A673 (cell line): ENCODE data around the gene PCDHA2. TPM values are rescaled to one million over a fixed set of nuclear protein-coding genes. Genes with fewer than 3 reads are reported as not detected.
"Not testable (repeated sequence)": the region's sequence is repeated elsewhere in the genome, so short reads cannot be mapped to it uniquely, and the experiment has no call there.

ENCODE experiments used
- BruUV-seq: library from RNA; stranded (reverse); fragments of 400-500 nt; replicated peaks from 2 replicates; lab custom pipeline; 2021; lab: Mats Ljungman, UMichigan
- CTCF ChIA-PET: fragments of 300-600 bp; sonication (Branson Sonifier 250); formaldehyde crosslinking; loops from one replicate; lab custom pipeline; 2022; ENCODE audit warnings: antibody characterized with exemption; lab: Charles Lee
- POLR2A ChIA-PET: fragments of 300-600 bp; sonication (Branson Sonifier 250); formaldehyde crosslinking; loops from one replicate; lab custom pipeline; 2022; ENCODE audit warnings: antibody characterized with exemption; ENCODE audit not compliant: low non-redundant PET; lab: Charles Lee
- DNase-seq: peaks from one replicate; pipeline ENCODE4 v3.0.0-alpha.2; 2015; ENCODE audit warnings: low spot score
- H3K27ac ChIP-seq: fragments of 200-600 bp; sonication (generic); 2 replicates; pipeline ENCODE4 v1.5.1; 2016; ENCODE audit warnings: mixed run types, low read depth, mild to moderate bottlenecking, mixed read lengths, antibody characterized with exemption, low read length; ENCODE audit not compliant: poor library complexity, severe bottlenecking
- H3K27me3 ChIP-seq: fragments of 200-600 bp; sonication (generic); replicated peaks from 2 replicates; pipeline ENCODE4 v1.6.1; 2017; ENCODE audit warnings: mixed run types, low read depth, mild to moderate bottlenecking, mixed read lengths, antibody characterized with exemption, low read length; ENCODE audit not compliant: insufficient read depth, poor library complexity
- H3K36me3 ChIP-seq: fragments of 200-600 bp; sonication (generic); 2 replicates; pipeline ENCODE4 v1.6.1; 2016; ENCODE audit warnings: mixed run types, mild to moderate bottlenecking, mixed read lengths, antibody characterized with exemption, low read length; ENCODE audit not compliant: insufficient read depth, poor library complexity, severe bottlenecking
- H3K4me1 ChIP-seq: fragments of 200-600 bp; sonication (generic); 2 replicates; pipeline ENCODE4 v1.6.1; 2017; ENCODE audit warnings: mixed run types, mild to moderate bottlenecking, mixed read lengths, antibody characterized with exemption, low read length; ENCODE audit not compliant: insufficient read depth, poor library complexity, severe bottlenecking
- H3K4me3 ChIP-seq: fragments of 200-600 bp; sonication (generic); 2 replicates; pipeline ENCODE4 v1.5.1; 2016; ENCODE audit warnings: low read depth, mixed run types, mild to moderate bottlenecking, mixed read lengths, low read length; ENCODE audit not compliant: poor library complexity, severe bottlenecking
- H3K9me3 ChIP-seq: fragments of 200-600 bp; sonication (generic); 2 replicates; pipeline ENCODE4 v1.6.1; 2016; ENCODE audit warnings: mixed run types, low read depth, mild to moderate bottlenecking, mixed read lengths, antibody characterized with exemption, low read length; ENCODE audit not compliant: poor library complexity, severe bottlenecking
- CTCF ChIP-seq: fragments of 300-800, 200-600 bp; sonication (generic); conservative IDR thresholded peaks from 2 replicates; pipeline ENCODE4 v1.5.1; 2017; ENCODE audit warnings: low read depth, mild to moderate bottlenecking, antibody characterized with exemption, low read length, moderate library complexity, mixed read lengths
- EZH2 ChIP-seq: fragments of 200-600 bp; sonication (generic); IDR thresholded peaks from 2 replicates; pipeline ENCODE4 v1.6.1; 2017; ENCODE audit warnings: borderline replicate concordance, low read depth, mild to moderate bottlenecking, mixed read lengths, antibody characterized with exemption, low read length; ENCODE audit not compliant: poor library complexity, severe bottlenecking
- intact Hi-C: fragments of 100-400 bp; cut with micrococcal nuclease; formaldehyde crosslinking; loops from one replicate; pipeline ENCODE4 v1.10.0; 2022; ENCODE audit not compliant: unreplicated experiment
- total RNA-seq: library from RNA; stranded (reverse); gene quantifications from 2 replicates; pipeline ENCODE4 v1.2.3, GENCODE V29; 2021

Gene PCDHA2
- total RNA-seq, 1 experiment from 2014 or later = 0.06 TPM

DNA sequence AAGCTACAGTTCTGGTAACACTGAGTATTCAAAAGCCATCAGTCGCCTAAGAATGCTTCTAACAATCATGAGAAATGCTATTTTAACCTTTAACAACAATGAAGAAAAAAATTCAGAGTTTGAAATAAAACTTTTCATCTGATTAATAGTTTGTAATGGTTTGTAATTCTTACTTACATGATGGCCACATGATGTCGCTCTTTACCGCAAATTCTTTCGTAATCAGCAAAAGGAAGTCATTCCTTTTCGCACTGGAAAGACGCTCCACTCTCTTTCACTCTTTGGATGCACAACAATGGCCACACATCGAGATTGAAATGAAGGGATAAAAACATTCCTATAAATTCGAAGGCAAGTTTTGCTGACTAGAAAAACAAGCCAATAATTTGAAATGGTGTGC is 39.3 kb downstream of the PCDHA2 start, which contains the start of gene PCDHA7:
PCDHA7 (plus strand) TSS at position 277 of the 400 bp plus-strand sequence; CDS start at position 392, 115 bp downstream.
- DNase-seq = peak; percentile 42
- POLR2A ChIA-PET = no interaction called here

DNA sequence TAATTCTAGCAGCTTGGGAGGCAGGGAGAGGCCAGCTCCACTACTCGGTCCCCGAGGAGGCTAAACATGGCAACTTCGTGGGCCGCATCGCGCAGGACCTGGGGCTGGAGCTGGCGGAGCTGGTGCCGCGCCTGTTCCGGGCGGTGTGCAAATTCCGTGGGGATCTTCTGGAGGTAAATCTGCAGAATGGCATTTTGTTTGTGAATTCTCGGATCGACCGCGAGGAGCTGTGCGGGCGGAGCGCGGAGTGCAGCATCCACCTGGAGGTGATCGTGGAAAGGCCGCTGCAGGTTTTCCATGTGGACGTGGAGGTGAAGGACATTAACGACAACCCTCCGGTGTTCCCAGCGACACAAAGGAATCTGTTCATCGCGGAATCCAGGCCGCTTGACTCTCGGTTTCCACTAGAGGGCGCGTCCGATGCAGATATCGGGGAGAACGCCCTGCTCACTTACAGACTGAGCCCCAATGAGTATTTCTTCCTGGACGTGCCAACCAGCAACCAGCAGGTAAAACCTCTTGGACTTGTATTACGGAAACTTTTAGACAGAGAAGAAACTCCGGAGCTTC is 39.9 kb downstream of the PCDHA2 start:
- H3K9me3 ChIP-seq = peaks cover 11% of the 10 kb centered on the region
- CTCF ChIA-PET, H3K27ac ChIP-seq, H3K4me1 ChIP-seq, H3K27me3 ChIP-seq, DNase-seq, H3K4me3 ChIP-seq, POLR2A ChIA-PET, intact Hi-C loops, BruUV-seq, H3K36me3 ChIP-seq: not testable (repeated sequence)

More for the DNA sequence above, 39.3 kb downstream of the PCDHA2 start, which contains the start of gene PCDHA7:
- no peak within 1 kb of the TSS for H3K27ac ChIP-seq
- no peaks in the 10 kb centered on the region for H3K36me3 ChIP-seq
- H3K9me3 ChIP-seq = peaks cover 11% of the 10 kb centered on the region
- no peaks in the 10 kb centered on the region for H3K27me3 ChIP-seq
- no peak within 1 kb of the TSS for H3K4me3 ChIP-seq
- no peaks in the 10 kb centered on the region for H3K4me1 ChIP-seq
- no TSS peak for BruUV-seq
- intact Hi-C loops = no loop called here
- CTCF ChIA-PET = no interaction called here
- TF ChIP-seq CTCF (peak; percentile 50; the same call in 1 of the 2 replicates), EZH2 (no peak)

GRCh38 chr5:140835622-140836510 is 41.2 kb downstream of the PCDHA2 start:
- Histone ChIP-seq H3K4me3 (no peak overlapping the region), H3K27ac (no peak overlapping the region), H3K27me3 (no peaks in the 10 kb centered on the region), H3K4me1 (no peaks in the 10 kb centered on the region), H3K9me3 (peaks cover 11% of the 10 kb centered on the region), H3K36me3 (no peaks in the 10 kb centered on the region)
- no TSS peak for BruUV-seq
- DNase-seq = no peak
- POLR2A ChIA-PET = no interaction called here
- CTCF ChIA-PET = no interaction called here
- TF ChIP-seq EZH2 = no peak
- no peak for TF ChIP-seq CTCF
- intact Hi-C loops = no loop called here
